EH (cell line): ENCODE measurements around the gene ZDHHC7.
A peak's percentile ranks its signal among the peaks of the same experiment; 100 is the strongest.

Source experiments
- DNase-seq: peaks from one replicate; pipeline ENCODE4 v3.0.0-alpha.2; 2015; ENCODE audit warnings: low read depth

Gene ZDHHC7

DNA sequence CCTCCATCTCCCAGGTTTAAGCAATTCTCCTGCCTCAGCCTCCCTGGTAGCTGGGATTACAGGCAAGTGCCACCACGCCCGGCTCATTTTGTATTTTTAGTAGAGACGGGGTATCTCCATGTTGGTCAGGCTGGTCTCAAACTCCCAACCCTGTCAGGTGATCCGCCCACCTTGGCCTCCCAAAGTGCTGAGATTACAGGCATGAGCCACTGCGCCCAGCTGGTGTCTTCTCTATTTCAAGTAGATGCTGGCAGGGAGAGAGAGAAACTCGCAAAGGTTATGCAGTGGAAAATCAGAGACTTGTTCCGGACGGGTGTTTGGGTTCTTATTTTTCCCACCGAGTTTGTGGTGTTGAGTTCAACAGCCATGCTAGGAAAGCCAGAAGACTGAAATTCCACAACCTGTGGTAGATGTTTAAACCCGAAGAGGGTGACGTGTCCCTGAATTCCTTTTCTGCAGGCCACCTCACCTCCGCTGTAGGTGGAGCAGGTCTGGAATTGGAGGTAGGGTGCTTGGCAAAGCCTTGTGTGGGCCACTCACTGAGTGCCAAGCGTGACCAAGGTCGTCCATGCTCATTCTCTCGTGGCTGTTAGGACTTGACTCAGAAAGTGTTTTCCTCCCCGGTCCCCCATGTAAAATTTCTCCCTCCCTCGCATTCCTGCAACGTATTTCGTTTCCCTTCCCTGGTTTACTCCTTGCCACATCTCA is 7.3 kb upstream of the ZDHHC7 start:
- no peak for DNase-seq

- DNase-seq: no peak
Measured at GRCh38 chr16:85017633-85018032, 6.3 kb upstream of the ZDHHC7 start.

- DNase-seq: no peak
Measured at GRCh38 chr16:85017151-85017550, 5.8 kb upstream of the ZDHHC7 start.

GRCh38 chr16:85015481-85016187 is 4.3 kb upstream of the ZDHHC7 start:
- peak; percentile 46 for DNase-seq

- DNase-seq: no peak
Measured at GRCh38 chr16:85014311-85014710, 3.0 kb upstream of the ZDHHC7 start.

DNA sequence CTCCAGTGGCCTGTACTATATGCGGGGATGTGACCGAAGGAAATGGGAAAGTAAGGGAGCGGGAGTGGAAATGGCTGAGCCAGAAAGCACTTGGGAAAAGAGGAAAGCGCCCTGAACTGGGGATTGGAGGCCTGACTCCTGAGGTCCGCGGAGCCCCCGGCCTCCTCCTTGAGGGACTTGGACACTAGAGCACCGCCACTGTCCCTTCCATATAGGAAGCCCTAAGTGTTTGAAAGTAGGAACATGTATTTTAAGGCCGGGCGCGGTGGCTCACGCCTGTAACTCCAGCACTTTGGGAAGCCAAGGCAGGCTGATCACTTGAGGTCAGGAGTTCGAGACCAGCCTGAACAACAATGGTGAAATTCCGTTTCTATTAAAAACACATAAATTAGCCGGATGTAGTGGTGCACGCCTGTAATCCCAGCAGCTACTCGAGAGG is 530 bp upstream of the ZDHHC7 start:
- no peak for DNase-seq

DNA sequence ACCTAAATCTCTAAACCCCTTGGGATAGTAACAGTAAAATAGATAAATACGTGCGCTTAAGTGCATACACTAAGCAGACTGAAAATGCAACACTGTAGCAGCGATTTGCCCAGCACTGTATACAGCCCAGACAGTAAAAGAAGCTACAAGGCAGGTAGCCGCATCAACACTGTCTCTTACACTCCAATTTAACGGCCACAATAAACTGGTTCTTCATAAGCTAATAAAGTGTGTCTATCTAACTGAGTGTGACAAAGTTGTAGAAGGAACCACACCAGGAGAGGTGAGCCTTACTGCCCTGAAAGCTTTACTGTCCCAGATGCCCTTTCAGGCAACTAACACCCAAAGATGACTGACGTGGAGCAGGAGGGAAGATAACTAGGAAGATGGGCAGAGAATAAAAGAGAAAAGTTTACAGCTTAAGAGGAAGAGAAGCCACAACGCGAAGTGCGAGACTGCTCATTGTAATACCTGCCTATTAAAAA is 847 bp downstream of the ZDHHC7 start:
- DNase-seq: no peak

GRCh38 chr16:85008271-85008670 is 3.1 kb downstream of the ZDHHC7 start:
- DNase-seq: no peak

GRCh38 chr16:85007496-85008214 is 3.7 kb downstream of the ZDHHC7 start:
- no peak for DNase-seq

DNA sequence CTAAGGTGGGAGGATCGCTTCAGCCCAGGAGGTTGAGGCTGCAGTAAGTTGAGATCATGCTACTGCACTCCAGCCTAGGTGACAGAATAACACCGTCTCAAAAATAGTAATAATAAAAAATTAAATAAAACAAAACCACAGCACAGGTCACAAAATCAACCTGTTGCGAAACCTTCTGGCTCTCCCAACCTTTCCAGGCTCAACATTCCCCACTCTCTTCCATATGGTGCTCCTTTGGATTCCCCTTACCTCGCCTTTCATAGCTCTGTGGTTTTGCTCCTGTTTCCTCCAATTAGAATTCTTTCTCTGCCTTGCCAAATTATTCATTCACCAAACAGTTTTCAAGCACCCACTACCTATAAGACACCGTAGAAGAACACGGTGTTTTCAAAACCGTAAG is 4.7 kb downstream of the ZDHHC7 start:
- DNase-seq: peak; percentile 72

DNA sequence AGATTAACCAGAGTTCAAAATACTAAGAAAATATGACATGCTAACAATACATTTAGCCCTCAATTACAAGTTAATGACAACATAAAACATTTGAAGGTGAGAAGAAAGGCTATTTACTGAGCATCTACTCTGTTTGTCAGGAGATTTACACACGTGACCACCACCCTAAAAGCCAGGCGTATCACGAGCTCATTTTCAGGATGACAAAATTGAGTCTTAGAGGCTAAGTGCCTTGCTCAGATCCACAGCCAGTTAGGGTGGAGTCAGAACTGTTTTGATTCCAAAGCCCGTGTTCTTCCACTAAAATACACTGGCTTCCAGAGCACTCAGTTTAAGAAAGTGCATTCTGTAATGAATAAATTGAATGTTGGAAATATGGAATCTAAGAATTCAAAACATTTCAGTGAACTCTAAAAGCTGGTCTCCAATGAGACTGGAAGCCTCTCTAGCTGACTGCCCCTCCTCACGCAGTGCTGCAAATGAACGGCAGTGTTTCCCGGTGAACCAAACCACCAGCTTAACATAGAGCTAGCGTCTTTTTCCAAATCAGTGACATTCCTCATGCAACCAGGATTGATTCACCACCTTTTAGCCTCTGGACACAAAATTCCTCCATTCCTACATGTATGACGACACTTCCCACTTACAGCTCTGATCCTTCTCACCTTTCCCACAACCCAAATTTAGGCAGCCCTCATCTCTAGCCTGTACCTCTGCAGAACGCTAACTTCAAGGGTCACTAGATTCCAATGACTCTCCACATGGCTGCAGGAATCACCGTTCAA is 5.9 kb downstream of the ZDHHC7 start:
- peak; percentile 74 for DNase-seq

GRCh38 chr16:85004587-85005205 is 6.6 kb downstream of the ZDHHC7 start:
- peak; percentile 95 for DNase-seq

- peak; percentile 37 for DNase-seq
Measured at GRCh38 chr16:85003725-85004586, 7.4 kb downstream of the ZDHHC7 start.

DNA sequence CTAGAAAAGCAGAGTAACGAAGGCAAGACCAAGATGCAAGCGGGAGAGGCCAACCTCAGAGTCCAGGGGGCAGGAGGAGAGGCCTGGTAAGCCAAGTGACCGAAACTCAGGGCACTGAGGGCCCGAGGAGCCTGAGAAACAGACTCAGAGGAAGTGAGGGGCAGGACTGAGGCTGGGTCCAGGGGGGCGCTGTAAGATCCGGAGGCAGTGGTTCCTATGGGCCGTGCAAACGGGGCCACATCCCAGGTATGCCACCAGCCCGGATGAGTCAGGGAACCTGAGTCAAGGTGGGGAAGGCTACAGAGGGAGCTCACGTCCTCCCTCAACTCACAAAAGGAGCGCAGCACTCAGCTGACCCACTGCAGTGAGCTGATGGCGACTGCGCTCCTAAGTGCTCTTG is 8.3 kb downstream of the ZDHHC7 start:
- DNase-seq: no peak

- DNase-seq: no peak
Measured at GRCh38 chr16:85002608-85003007, 8.7 kb downstream of the ZDHHC7 start.

- DNase-seq: no peak
Measured at GRCh38 chr16:85002099-85002541, 9.2 kb downstream of the ZDHHC7 start.

DNA sequence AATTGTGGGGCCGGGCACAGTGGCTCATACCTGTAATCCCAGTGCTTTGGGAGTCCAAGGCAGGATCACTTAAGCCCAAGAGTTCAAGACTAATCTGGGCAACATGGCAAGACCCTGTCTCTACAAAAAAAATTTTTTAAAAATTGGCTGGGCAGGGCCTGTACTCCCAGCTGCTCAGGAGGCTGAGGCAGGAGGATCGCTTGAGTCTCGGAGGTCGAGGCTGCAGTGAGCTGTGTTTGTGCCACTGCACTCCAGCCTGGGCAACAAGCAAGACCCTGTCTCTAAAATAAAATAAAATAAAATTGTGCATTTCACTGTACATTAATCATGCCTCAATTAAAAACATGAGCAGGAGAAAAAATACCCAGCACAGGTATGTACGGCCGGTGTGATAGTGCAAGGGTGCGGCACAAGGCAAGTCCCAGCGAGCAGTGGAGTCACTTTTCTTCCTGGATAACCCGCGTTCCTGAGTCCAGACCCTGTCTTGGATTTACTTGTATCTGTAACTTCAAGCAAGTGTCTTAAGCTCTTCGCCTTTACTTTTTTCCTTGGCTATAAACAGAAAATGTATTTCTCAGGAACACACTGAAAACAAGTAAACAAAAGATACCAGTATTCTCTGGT is 11.4 kb downstream of the ZDHHC7 start:
- DNase-seq: no peak

GRCh38 chr16:84999200-84999599 is 12.1 kb downstream of the ZDHHC7 start:
- peak; percentile 40 for DNase-seq

GRCh38 chr16:84996365-84996764 is 15.0 kb downstream of the ZDHHC7 start:
- no peak for DNase-seq

GRCh38 chr16:84995663-84996062 is 15.7 kb downstream of the ZDHHC7 start:
- DNase-seq: no peak
